ENCODE measurements around the gene HAAO. TPM values are rescaled to one million over a fixed set of nuclear protein-coding genes. Genes with fewer than 3 reads are reported as not detected.

The HAAO gene
- total RNA-seq, 1 donor = 0.43 TPM

GRCh38 chr2:42756966-42757513, 35.3 kb downstream of the HAAO start:
- no peak overlapping the region for H3K4me3 ChIP-seq (ENCODE audit: low read depth, low read length)
- TF ChIP-seq CTCF (IDR thresholded peaks at IDR 0.05; ENCODE audit: insufficient read depth, low read depth, low read length) = no peak
- DNase-seq (ENCODE audit: low read depth) = no peak

GRCh38 chr2:42756150-42756775, 36.1 kb downstream of the HAAO start:
- DNase-seq (ENCODE audit: low read depth) = no peak
- no peak overlapping the region for H3K4me3 ChIP-seq (ENCODE audit: low read depth, low read length)
- no peak for TF ChIP-seq CTCF (IDR thresholded peaks at IDR 0.05; ENCODE audit: insufficient read depth, low read depth, low read length)

GRCh38 chr2:42755191-42755880, 37.0 kb downstream of the HAAO start:
- H3K4me3 ChIP-seq (ENCODE audit: low read depth, low read length) = no peak overlapping the region
- no peak for DNase-seq (ENCODE audit: low read depth)
- TF ChIP-seq CTCF (IDR thresholded peaks at IDR 0.05; ENCODE audit: insufficient read depth, low read depth, low read length) = no peak

GRCh38 chr2:42754776-42755140, 37.6 kb downstream of the HAAO start:
- no peak for TF ChIP-seq CTCF (IDR thresholded peaks at IDR 0.05; ENCODE audit: insufficient read depth, low read depth, low read length)
- H3K4me3 ChIP-seq (ENCODE audit: low read depth, low read length) = no peak overlapping the region
- DNase-seq (ENCODE audit: low read depth) = no peak

GRCh38 chr2:42754021-42754775, 38.2 kb downstream of the HAAO start:
- no peak overlapping the region for H3K4me3 ChIP-seq (ENCODE audit: low read depth, low read length)
- DNase-seq (ENCODE audit: low read depth) = peak; percentile 22
- TF ChIP-seq CTCF (IDR thresholded peaks at IDR 0.05; ENCODE audit: insufficient read depth, low read depth, low read length) = no peak

- no peak for DNase-seq (ENCODE audit: low read depth)
- no peak overlapping the region for H3K4me3 ChIP-seq (ENCODE audit: low read depth, low read length)
- no peak for TF ChIP-seq CTCF (IDR thresholded peaks at IDR 0.05; ENCODE audit: insufficient read depth, low read depth, low read length)
These were observed 39.3 kb downstream of the HAAO start for GRCh38 chr2:42752816-42753813.

Data from fibroblast of villous mesenchyme (primary cell).